A204.1 (cell line): ENCODE results near the gene SRP68.
"Not testable (repeated sequence)": the region's sequence is repeated elsewhere in the genome, so short reads cannot be mapped to it uniquely, and the experiment has no call there.

Experiments
- FAIRE-seq: peaks from 2 replicates; lab custom pipeline; 2012; peaks lifted over from hg19 to GRCh38; lab: Jason Lieb, UNC

The SRP68 gene

GRCh38 chr17:76089680-76090516, 17.6 kb upstream of the SRP68 start:
- no peak for FAIRE-seq

DNA sequence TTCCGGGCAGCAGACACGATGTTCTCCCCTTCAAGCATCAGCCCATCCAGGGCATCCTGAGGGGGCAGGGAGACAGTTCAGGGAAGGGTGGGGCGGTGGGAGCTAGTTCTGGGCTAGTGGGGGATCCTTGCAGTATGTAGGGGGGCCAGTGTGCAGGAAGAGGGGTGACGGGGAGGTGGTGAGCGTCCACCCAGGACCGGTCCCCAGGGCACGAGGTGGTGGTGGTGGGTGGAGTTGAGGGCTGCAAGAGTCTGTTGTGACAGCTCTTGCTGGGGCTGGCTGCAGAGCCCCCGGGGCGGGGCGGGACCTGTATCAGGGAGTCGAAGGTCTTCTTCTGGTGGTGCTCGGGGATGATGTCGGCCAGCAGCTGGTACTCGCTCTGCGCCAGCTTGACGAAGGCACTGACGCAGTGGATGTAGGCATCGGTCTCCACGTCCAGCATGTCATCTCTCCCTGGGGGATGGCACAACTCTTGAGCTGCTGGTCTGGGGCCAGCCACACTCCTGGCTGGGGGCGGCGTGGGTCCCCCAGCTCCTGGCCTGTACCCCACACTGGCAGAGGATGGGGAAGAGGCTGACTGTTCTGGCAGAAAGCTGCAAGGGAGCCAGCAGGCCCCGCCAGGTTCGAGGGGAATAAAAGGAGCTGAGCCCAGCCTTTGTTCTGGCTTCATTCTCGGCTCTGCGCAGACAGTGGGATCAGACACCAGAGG, 16.7 kb upstream of the SRP68 start:
- FAIRE-seq: no peak

DNA sequence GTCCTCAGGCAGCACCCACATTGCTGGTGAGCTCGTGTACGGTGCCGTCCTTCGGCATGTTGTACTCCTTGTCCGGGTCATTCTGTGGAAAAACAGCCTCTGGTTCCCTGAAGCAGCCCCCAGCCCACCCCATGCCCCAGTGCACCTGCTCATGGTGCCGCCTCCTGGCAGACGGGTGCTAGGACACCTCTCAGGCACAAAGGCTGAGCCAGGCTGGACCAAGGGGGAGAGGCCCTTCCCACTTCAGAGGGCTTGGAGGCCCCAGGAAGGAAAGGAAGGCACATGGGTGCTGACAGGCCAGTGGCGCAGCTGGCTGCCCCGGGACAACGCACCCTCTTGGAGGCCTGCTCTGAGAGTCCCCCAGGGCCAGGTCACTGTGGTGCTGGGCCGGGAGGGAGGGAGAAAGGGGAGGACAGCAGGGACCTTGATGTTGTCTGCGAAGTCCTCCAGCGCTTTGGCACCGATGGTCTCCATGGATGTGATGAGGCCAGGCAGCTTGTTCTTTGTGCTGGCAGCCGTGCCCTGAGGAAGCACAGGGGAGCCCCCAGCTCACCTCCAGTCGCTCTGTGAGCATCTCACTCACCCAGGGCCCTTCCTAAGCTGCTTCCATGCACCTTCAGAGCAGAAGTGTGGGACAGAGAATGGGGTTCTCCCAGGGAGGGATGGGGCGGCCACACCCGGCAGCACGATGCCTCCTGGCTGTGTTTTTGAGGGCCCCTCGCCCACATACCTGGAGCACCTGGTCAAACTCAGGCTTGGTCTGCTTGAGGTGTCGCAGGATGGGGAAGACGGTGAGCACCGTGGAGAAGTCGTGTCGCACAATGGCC, 15.9 kb upstream of the SRP68 start:
- no peak for FAIRE-seq

DNA sequence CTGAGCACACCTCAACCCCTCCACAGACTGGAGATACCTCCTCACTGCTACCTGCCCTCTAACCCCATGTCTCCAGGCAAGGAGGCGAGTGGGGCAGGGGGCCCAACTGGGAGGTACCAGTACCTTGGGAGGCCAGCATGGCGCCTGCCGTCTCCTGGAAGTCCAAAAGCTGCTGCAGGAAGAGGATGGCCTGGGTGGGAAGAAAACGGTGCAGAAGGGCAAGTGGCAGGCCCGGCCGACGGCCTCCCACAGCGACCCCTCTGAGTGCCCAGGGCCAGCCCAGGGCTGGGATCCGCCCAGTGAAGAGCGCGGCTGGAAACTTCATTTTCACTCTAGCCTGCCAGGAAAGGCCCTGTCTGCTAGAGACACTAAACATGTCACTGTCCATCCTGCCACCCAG, 15.2 kb upstream of the SRP68 start:
- FAIRE-seq: no peak

GRCh38 chr17:76086384-76086783, 14.1 kb upstream of the SRP68 start:
- FAIRE-seq: no peak

DNA sequence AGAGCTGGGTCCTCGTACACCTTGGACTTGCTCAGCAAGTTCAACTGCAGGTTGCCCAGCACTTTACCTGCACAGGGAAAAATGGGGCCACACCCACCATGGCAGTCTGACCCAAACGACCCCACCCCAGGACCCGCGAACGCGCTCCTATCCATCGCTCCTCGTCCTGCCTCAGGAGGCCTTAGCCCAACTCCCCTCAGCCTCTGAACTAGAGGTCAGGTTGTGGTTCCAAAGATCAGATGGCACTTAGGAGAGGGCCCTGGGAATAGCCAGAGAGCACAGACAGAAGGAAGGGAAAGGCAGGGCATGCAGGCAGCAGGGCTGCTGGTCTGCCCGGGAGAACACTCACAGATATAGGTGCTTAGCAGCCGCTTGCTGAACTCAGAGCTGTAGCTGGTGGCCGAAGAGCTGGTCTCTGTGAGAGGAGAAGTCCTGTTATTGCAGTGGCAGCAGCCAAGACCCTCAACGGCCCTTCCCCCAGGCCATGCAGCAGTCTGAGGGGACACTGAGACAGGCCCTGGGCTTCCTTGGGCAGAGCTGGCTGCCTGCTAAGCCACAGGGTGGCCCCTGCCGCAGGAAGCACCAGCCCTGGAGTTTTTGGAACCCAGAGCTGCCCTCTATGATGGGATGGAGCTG, 13.5 kb upstream of the SRP68 start:
- FAIRE-seq: no peak

DNA sequence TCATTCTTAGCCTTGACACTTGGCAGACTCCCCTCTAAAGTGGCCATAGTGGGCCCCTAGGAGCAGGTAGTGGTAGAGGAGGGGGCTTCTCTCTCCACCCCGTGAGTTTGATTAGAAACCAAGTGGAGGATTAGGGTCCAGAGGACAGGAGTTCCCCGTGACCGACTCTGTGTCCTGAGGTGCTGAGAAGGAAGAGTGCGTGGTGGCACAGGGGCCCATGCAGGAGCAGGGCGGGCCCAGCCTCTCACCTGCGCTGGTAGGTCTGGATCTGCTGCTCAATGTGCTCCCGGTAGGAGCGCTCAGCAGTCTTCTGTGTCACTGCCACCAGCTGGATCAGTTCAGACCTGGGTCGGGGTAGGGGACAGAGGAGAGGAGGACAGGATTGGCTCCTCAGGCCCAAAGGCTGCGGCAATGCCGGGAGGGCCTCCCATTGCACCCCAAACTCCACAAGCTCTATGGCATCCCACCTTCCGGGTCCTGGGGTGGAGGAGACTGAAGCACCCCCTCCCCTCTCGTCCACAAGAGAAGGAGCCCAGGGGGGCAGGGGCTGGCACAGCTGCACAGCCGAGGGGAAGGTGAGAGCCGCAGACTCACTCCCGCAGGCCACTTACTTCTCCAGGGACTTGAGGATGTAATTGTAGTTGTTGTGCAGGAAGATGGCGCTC, 12.9 kb upstream of the SRP68 start:
- no peak for FAIRE-seq

- no peak for FAIRE-seq
Measured at GRCh38 chr17:76083536-76084182, 11.3 kb upstream of the SRP68 start.

DNA sequence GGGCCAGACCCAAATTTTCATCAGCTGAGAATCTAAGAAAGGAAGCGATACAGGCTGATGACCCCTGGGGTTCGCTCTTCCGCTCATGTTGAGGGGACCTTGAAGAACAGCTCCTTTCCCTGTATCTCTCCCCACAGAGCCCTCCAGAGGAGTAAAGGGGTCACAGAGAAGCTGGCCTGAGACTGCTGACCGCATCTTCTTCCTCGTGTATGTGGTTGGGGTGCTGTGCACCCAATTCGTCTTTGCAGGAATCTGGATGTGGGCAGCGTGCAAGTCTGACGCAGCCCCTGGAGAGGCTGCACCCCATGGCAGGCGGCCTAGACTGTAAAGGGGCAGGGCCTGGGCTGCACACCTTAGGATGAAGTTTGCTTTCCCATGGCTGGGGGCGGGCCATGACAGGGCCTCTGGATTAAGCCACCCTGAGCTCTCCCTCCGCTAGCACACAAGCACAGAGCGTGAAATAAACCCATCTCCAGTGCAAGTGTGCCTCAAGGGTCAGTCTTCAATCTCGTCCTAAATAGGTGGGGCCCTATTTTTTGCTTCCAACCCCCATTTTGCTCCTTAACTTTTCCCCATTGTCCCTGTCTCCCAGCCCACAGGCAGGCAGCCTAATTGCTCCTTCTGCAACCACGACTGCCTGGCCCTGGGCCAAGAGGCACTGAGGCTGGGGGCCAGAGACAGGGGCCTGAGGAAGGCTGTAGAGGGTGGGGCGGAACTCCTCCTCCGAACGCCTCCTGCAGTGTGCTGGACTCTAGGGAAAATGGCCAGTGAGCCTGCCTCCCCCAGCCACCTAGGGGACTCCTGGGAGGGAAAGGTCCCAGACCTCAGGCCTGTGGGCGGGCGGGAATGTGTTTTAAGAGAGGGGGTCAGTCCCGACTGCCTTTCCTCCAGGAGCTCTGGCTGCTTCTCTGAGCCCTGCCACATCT, 10.3 kb upstream of the SRP68 start:
- FAIRE-seq: no peak

- no peak for FAIRE-seq
Measured at GRCh38 chr17:76081295-76082210, 9.2 kb upstream of the SRP68 start.

DNA sequence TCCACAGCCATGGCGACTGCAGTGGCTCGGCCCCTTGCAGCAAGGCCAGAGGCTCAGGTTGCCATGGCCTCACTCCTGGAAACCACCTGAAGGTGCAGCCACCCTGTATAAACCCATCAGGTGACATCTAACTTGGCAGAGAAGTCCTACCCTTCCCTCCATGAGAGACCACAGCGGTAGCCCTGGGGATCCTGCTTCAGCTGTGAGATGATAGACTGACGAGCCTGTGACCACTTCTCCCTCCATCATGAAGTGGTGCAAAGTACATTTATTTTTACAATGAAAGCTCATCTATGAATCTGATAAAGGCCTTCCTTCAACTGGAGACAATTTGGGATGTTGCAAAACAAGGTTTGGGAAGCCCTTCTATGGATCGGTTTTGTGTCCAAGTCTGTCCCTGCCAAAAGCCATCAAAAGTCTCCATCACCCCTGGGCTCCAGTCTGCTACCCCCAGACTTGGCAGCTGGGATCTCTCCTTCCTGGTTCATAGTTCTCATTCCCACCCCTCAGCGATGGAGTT, 8.5 kb upstream of the SRP68 start:
- no peak for FAIRE-seq

DNA sequence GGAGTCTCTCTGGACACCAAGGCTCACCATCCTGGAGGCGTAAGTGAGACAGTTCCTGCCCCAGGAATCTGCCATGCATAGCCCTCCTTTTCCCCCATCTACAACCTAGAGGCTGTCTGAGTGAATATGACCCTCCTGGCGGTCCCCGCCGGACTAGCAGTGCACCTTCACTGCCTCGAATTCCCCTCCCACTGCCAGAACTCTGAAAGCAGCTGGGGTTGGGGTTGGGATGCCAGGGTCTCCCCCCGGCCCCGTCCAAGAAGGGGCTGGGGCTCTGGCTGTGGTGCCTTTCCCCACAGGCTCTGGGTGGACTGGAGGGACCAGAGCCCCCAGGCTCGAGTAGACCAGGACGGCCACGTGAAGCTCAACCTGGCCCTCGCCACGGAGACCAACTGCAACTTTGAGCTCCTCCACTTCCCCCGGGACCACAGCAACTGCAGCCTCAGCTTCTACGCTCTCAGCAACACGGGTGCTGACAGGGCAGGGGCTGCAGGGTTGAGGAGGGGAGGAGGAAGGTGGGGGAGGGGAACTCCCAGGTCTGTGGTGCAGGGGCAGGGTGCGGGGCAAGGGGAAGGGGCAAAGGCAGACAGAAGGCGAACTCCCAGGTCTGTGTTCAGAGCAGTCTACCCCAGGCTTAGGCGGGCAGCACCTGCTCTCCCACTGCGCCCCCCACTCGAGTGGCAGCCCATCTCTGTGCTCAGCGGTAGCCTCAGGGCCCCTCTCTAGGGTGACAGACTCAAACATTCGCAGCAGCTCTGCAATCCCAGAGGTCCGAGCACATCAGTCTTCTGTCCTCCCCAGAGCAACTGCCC, 7.8 kb upstream of the SRP68 start:
- no peak for FAIRE-seq

DNA sequence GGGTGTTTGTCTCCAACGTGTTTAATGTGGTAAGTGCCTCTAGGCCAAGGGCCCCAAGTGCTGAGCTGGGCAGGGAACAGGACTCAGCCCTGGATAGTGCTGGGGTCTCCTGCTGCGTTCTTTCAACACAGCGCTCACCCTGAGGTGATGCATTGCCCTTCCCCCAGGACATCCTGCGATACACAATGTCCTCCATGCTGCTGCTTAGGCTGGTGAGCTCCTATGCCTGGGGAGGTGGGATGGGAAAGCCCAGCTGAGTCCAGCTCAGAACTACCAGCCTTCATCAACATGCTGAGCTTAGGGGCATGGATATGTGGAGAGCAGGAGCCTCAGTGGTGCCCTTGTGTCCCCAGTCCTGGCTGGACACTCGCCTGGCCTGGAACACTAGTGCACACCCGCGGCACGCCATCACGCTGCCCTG, 7.2 kb upstream of the SRP68 start:
- no peak for FAIRE-seq

DNA sequence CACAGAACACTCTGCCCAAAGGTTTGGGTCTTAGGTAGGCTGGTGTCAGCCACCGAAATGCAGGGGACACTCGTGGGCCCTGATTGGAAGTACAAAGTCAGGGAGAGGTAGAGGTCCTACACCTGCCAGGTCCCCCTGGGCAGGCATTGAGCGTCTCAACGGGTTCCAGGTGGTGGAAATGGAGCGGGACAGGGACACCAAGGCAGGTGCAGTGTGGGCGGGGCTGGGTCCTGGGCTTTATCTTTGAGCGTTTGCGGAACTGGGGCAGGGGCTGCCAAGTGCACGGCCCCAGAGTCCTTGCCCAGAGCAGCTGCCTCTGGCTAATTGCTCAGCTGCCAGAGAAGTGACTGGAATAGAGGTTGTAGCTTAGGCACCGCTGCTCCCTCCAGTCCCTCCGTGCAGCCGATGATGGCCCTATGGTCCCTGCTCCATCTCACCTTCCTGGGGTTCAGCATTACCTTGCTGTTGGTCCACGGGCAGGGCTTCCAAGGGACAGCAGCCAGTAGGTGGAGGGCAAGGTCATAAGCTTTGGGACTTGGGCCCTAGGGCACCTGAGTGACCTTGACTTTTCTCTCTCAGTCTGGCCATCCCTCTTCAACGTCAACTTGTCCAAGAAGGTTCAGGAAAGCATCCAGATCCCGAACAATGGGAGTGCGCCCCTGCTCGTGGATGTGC, 6.7 kb upstream of the SRP68 start, which contains the start of gene ZACN:
Gene ZACN, plus strand, starts transcription at position 323 of the 675 bp plus-strand sequence. Its CDS starts 83 bp downstream, at position 406.
- no peak for FAIRE-seq

DNA sequence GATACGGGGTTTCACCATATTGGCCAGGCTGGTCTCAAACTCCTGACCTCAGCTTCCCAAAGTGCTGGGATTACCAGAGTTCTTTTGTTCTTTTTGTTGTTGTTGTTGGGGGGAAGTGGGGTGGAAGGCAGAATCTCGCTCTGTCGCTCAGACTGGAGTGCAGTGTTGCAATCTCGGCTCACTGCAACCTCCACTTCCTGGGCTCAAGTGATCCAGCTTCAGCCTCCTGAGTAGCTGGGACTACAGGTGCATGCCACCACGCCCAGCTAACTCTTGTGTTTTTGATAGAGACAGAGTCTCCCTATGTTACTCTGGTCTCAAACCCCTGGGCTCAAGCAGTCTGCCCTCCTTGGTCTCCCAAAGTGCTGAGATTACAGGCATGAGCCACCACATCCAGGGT, 6.1 kb upstream of the SRP68 start:
- not testable (repeated sequence) for FAIRE-seq

DNA sequence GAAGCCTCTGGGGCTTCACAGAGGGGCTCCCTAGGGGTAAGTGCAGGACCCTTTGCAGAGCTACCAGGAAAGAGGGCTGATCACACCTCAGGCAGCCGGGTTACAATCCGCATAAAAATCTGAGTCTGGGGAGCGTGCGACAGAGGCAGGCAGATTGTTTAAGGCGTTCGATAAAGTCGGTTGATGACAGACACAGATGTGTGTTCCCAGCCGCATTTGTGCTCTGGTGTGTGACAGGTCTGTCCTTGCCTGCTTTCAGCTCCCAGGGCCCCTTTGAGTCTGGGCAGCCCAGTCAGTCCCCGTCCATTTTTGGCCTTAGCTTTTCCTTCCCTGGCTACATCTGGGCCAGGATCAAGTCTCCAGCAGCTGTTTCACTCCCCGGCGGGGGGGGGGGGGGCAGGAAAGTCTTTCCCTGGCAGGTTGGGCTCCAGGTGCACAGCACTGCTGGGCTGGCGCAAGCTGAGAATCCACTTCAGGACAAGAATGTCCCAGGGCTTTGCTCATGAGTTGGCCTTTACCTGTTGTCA, 5.3 kb upstream of the SRP68 start:
- FAIRE-seq: no peak
